B cell (primary cell): ENCODE data around the gene CIZ1. TPM values are rescaled to one million over a fixed set of nuclear protein-coding genes. Genes with fewer than 3 reads are reported as not detected.
"Not testable (repeated sequence)": the region's sequence is repeated elsewhere in the genome, so short reads cannot be mapped to it uniquely, and the experiment has no call there.

Experiments used
- ATAC-seq: fragments of 200-7000 bp; cut with Tn5 transposase; one replicate; pipeline ENCODE4 v1.10.0; 2021; ENCODE audit warnings: low read depth, mild to moderate bottlenecking, moderate number of reproducible peaks, moderate library complexity
- CTCF ChIA-PET: fragments of 350-600 bp; sonication (Branson Sonifier 250); formaldehyde crosslinking; loops from one replicate; lab custom pipeline; 2021; ENCODE audit warnings: antibody characterized with exemption, inconsistent platforms; lab: Charles Lee
- POLR2A ChIA-PET: fragments of 350-600 bp; sonication (Branson Sonifier 250); formaldehyde crosslinking; loops from one replicate; lab custom pipeline; 2021; ENCODE audit warnings: antibody characterized with exemption; lab: Charles Lee
- DNase-seq: peaks from one replicate; pipeline ENCODE4 v3.0.0; 2013
- H2AFZ ChIP-seq: 2 replicates; pipeline ENCODE4 v1.6.1; 2012; ENCODE audit warnings: mild to moderate bottlenecking, low read depth, low read length; ENCODE audit not compliant: insufficient read depth, poor library complexity, severe bottlenecking
- H3K27ac ChIP-seq, 2 donors: 1 replicate in 1 of 2; 2 replicates in 1 of 2; pipeline ENCODE4 v1.5.1; 2012 to 2013; ENCODE audit warnings: low read length in 2 of 2, mild to moderate bottlenecking in 2 of 2, moderate library complexity in 1 of 2
- H3K27me3 ChIP-seq, 4 experiments: fragments of 200-600 bp in 1 of 4; sonication (generic) in 1 of 4; replicated peaks in 1 of 4; 1 replicate in 2 of 4; 2 replicates in 2 of 4; pipeline versions ENCODE4 v1.6.1 to v1.7.0; 2013 to 2016; ENCODE audit warnings: low read length in 3 of 4, mild to moderate bottlenecking in 2 of 4, mixed read lengths in 1 of 4, moderate library complexity in 1 of 4; ENCODE audit not compliant: insufficient read depth in 4 of 4, control insufficient read depth in 3 of 4; ENCODE audit errors: control extremely low read depth in 1 of 4
- H3K36me3 ChIP-seq, 2 experiments: replicated peaks in 1 of 2; 1 replicate in 1 of 2; 2 replicates in 1 of 2; pipeline versions ENCODE4 v1.6.1 to v1.7.1; 2013; ENCODE audit warnings: low read length in 1 of 2; ENCODE audit not compliant: insufficient read depth in 2 of 2, control insufficient read depth in 1 of 2; ENCODE audit errors: control extremely low read depth in 1 of 2, extremely low read depth in 1 of 2
- H3K4me1 ChIP-seq, 2 donors: fragments of 200-600 bp in 1 of 2; sonication (generic) in 1 of 2; 1 replicate in 1 of 2; 2 replicates in 1 of 2; pipeline versions ENCODE4 v1.5.1 to v1.6.1; 2013 to 2017; ENCODE audit warnings: low read length in 2 of 2; ENCODE audit not compliant: control insufficient read depth in 2 of 2, insufficient read depth in 2 of 2
- H3K4me2 ChIP-seq: replicated peaks from 2 replicates; pipeline ENCODE3; 2012; ENCODE audit warnings: mild to moderate bottlenecking, low read depth, low read length; ENCODE audit not compliant: poor library complexity, severe bottlenecking
- H3K4me3 ChIP-seq, 5 experiments: fragments of 200-600 bp in 1 of 5; sonication (generic) in 1 of 5; 1 replicate in 3 of 5; 2 replicates in 2 of 5; pipeline versions ENCODE4 v1.5.1 to v1.7.0; 2011 to 2016; ENCODE audit warnings: low read length in 4 of 5, mild to moderate bottlenecking in 4 of 5, low read depth in 2 of 5, control low read depth in 1 of 5, moderate library complexity in 1 of 5; ENCODE audit not compliant: insufficient read depth in 1 of 5; ENCODE audit errors: control extremely low read depth in 1 of 5, extremely low read depth in 1 of 5
- H3K79me2 ChIP-seq: fragments of 200-600 bp; sonication (generic); one replicate; pipeline ENCODE4 v1.6.0; 2016; ENCODE audit warnings: low read length; ENCODE audit not compliant: control insufficient read depth, insufficient read depth
- H3K9ac ChIP-seq: fragments of 200-600 bp; sonication (generic); 2 replicates; pipeline ENCODE4 v1.6.1; 2017; ENCODE audit warnings: mild to moderate bottlenecking, low read length, moderate library complexity
- H3K9me3 ChIP-seq, 3 donors: one replicate each; pipeline versions ENCODE4 v1.6.1 to v1.7.1; 2013; ENCODE audit warnings: low read length in 2 of 3; ENCODE audit not compliant: control insufficient read depth in 2 of 3, insufficient read depth in 1 of 3; ENCODE audit errors: control extremely low read depth in 1 of 3
- H4K20me1 ChIP-seq: 2 replicates; pipeline ENCODE4 v1.6.0; 2012; ENCODE audit warnings: mild to moderate bottlenecking, low read length; ENCODE audit not compliant: insufficient read depth, control insufficient read depth, poor library complexity, severe bottlenecking
- H3K27ac Mint-ChIP-seq: one replicate; pipeline ENCODE4 v1.8.0; 2021; ENCODE audit warnings: mixed read lengths
- H3K27me3 Mint-ChIP-seq: one replicate; pipeline ENCODE4 v1.8.0; 2021; ENCODE audit warnings: mixed read lengths
- H3K4me1 Mint-ChIP-seq: one replicate; pipeline ENCODE4 v1.8.0; 2021; ENCODE audit warnings: mixed read lengths
- H3K4me3 Mint-ChIP-seq: one replicate; pipeline ENCODE4 v1.8.0; 2021; ENCODE audit warnings: mixed read lengths
- H3K9me3 Mint-ChIP-seq: one replicate; pipeline ENCODE4 v1.8.0; 2022; ENCODE audit warnings: mixed read lengths; ENCODE audit not compliant: insufficient read depth
- EZH2 ChIP-seq: IDR thresholded peaks from 2 replicates; pipeline ENCODE4 v1.6.1; 2012; ENCODE audit warnings: borderline replicate concordance, low read depth, mild to moderate bottlenecking, moderate library complexity, low read length; ENCODE audit not compliant: insufficient read depth, poor library complexity, severe bottlenecking
- WGBS: methylation state at CpG from one replicate; pipeline ENCODE4 v1.1.5; 2013; ENCODE audit warnings: missing lambda C conversion rate; ENCODE audit not compliant: insufficient coverage; 5-methylcytosine and 5-hydroxymethylcytosine counted together
- intact Hi-C: fragments of 100-400 bp; cut with micrococcal nuclease; formaldehyde crosslinking; loops from one replicate; pipeline ENCODE4 v1.10.0; 2022
- polyA plus RNA-seq: library from polyadenylated mRNA; depleted of rRNA; stranded (reverse); fragments of >200 nt; gene quantifications from 2 replicates; pipeline ENCODE4 v1.2.3, GENCODE V29; 2012
- total RNA-seq, 2 donors: library from RNA; stranded (reverse); fragments of 120-200 nt in 1 of 2; gene quantifications; 1 replicate in 1 of 2; 2 replicates in 1 of 2; pipeline versions ENCODE4 v1.2.3 to v1.2.4, GENCODE V29; 2013 to 2022
- TF ChIP-seq, protein P1 (sequence below): fragments of 200-600 bp; IDR thresholded peaks from one replicate; pipeline ENCODE4 v1.8.0; 2022; ENCODE audit warnings: antibody characterized with exemption, mild to moderate bottlenecking

The CIZ1 gene
- total and polyA plus RNA-seq, 2 donors (not counting 1 experiment from before 2014, with no cell fraction given), result 79.9 to 160 TPM

DNA sequence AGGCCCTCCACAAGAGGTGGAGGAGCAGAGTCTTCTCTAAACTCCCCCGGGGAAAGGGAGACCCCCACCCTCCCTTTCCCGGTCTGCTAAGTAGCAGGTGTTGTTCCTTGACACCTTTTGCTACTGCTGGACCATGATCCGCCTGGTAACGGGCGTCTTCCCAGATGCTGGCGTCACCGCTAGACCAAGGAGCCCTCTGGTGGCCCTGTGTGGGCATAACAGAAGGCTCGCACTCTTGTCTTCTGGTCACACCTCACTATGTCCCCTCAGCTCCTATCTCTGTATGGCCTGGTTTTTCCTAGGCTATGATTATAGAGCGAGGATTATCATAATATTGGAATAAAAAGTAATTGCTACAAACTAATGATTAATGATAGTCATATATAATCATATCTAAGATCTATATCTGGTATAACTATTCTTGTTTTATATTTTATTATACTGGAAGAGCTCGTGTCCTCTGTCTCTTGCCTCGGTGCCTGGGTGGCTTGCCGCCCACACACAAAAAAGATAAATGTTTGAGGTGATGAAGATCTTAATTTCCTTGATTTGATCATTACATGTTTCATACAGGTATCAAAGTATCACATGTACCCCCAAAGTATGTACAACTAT, 61.3 kb downstream of the CIZ1 start:
- Mint-ChIP-seq H3K4me1 (peaks cover 31% of the 10 kb centered on the region), H3K4me3 (peak overlapping the region; percentile 95), H3K27ac (peak overlapping the region; percentile 67), H3K27me3 (peaks cover 16% of the 10 kb centered on the region)
- peaks cover 23% of the 10 kb centered on the region for H3K79me2 ChIP-seq
- H3K36me3 ChIP-seq, H3K4me3 ChIP-seq, POLR2A ChIA-PET, H3K27ac ChIP-seq, H3K9me3 Mint-ChIP-seq, H3K27me3 ChIP-seq, ATAC-seq, H3K9ac ChIP-seq, H2AFZ ChIP-seq, DNase-seq, H3K9me3 ChIP-seq, H3K4me2 ChIP-seq: not testable (repeated sequence)
- 8% methylated on average over 4 of the region's 12 CpGs for WGBS
- CTCF ChIA-PET, result interaction anchor here (6.1 kb wide), 1 partner anchor 13 kb away, joined by 49 read pairs; no protein-coding TSS in a partner anchor
- peaks cover 12% of the 10 kb centered on the region for H4K20me1 ChIP-seq
- TF ChIP-seq, protein P1, sequence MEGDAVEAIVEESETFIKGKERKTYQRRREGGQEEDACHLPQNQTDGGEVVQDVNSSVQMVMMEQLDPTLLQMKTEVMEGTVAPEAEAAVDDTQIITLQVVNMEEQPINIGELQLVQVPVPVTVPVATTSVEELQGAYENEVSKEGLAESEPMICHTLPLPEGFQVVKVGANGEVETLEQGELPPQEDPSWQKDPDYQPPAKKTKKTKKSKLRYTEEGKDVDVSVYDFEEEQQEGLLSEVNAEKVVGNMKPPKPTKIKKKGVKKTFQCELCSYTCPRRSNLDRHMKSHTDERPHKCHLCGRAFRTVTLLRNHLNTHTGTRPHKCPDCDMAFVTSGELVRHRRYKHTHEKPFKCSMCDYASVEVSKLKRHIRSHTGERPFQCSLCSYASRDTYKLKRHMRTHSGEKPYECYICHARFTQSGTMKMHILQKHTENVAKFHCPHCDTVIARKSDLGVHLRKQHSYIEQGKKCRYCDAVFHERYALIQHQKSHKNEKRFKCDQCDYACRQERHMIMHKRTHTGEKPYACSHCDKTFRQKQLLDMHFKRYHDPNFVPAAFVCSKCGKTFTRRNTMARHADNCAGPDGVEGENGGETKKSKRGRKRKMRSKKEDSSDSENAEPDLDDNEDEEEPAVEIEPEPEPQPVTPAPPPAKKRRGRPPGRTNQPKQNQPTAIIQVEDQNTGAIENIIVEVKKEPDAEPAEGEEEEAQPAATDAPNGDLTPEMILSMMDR, result peak; percentile 70
- intact Hi-C loops, result loop anchor here (2.0 to 10.0 kb wide), 4 partner anchors 212 to 907 kb away; partner anchors contain the start of genes KYAT1, LRRC8A, MIGA2 and SH2D3C
- peaks cover 25 to 31% of the 10 kb centered on the region in 2 donors for H3K4me1 ChIP-seq

DNA sequence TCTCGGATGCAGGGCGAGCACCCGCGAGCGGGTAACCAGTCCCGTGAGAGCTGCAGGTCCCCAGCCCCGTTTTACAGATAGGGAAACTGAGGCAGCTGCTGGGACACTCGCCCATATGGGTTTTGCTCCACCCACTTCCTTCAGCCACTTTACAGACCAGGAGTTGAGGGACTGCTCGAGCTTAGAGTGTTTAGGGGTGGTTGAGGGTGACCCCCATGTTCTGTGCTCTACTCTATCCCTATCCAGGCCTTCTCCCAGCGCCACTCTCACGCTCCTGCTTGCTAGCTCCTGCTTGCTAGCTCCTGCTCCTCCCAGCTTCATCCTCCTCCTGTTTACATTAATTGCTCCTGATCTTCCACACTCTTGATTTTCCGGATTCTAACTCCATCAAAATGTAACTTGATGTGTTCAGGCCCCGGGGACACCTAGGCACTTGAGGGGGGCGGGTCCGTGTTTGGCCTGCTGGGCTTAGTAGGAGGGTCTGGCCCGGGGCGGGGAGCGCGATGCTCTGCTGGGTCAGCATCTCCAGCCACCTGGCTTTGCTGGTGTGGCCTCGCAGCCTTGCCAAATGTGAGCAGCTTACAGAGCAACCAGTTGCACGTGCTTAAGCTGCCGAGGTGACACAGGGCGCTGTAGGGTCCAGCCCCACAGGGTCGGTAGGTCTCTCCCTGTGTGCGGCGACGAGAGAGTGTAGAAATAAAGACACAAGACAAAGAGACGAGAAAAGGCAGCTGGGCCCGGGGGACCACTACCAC, 62.4 kb downstream of the CIZ1 start:
- Histone ChIP-seq H3K9me3 (no peaks in the 10 kb centered on the region), H3K4me1 (peaks cover 26 to 34% of the 10 kb centered on the region in 2 donors), H3K27ac (peak overlapping the region; percentile 93 to 99), H3K9ac (peak overlapping the region; percentile 97), H3K79me2 (peaks cover 29% of the 10 kb centered on the region), H3K4me2 (peak overlapping the region; percentile 95), H3K27me3 (peaks cover 0 to 6% (median 0%) of the 10 kb centered on the region in 4 experiments), H2AFZ (peak overlapping the region; percentile 97), H3K36me3 (peaks cover 0 to 6% of the 10 kb centered on the region in 2 experiments), H3K4me3 (peak overlapping the region; percentile 54 to 97 (median 83)), H4K20me1 (peaks cover 21% of the 10 kb centered on the region)
- intact Hi-C loops, result loop anchor here (1.0 to 10.0 kb wide), 6 partner anchors 31 to 908 kb away; partner anchors contain the start of genes BBLN, KYAT1, LRRC8A and MIGA2
- Mint-ChIP-seq H3K4me3 (peak overlapping the region; percentile 95), H3K27me3 (peaks cover 14% of the 10 kb centered on the region), H3K9me3 (no peaks in the 10 kb centered on the region), H3K27ac (peak overlapping the region; percentile 99), H3K4me1 (peaks cover 35% of the 10 kb centered on the region)
- DNase-seq (no peak), ATAC-seq (no peak)
- POLR2A ChIA-PET, result interaction anchor here (0.6 to 1.9 kb wide), 12 partner anchors 8 to 732 kb away, joined by 3 to 12 read pairs (median 4); partner anchors contain the start of genes BBLN, NAIF1, SLC25A25 and SLC2A8
- 68% methylated on average over 27 of the region's 29 CpGs for WGBS
- TF ChIP-seq EZH2, result no peak
- TF ChIP-seq, protein P1, result no peak
- CTCF ChIA-PET, result interaction anchor here (0.6 to 6.1 kb wide), 8 partner anchors 12 to 306 kb away, joined by 3 to 49 read pairs (median 4); no protein-coding TSS in a partner anchor
